GM18517 (cell line): Measurements from ENCODE around the gene GCSAML.

Experiments
- ATAC-seq: cut with Tn5 transposase; IDR thresholded peaks from one replicate; pipeline ENCODE4 v1.9.1; 2021; ENCODE audit warnings: mild to moderate bottlenecking, moderate library complexity; ENCODE audit not compliant: unreplicated experiment

The GCSAML gene

GRCh38 chr1:247562198-247562597, 13.3 kb downstream of the GCSAML start:
- ATAC-seq = no peak

- no peak for ATAC-seq
These were observed 25.3 kb downstream of the GCSAML start for GRCh38 chr1:247574236-247574635.

GRCh38 chr1:247574664-247575063, 25.7 kb downstream of the GCSAML start:
- ATAC-seq = no peak

- ATAC-seq = no peak
These were observed 27.6 kb downstream of the GCSAML start for GRCh38 chr1:247576514-247576913.

- no peak for ATAC-seq
These were observed 30.1 kb downstream of the GCSAML start for GRCh38 chr1:247578946-247579460.

- ATAC-seq = no peak
These were observed 39.1 kb downstream of the GCSAML start, which contains the start of gene OR2G2 for GRCh38 chr1:247588060-247588459. OR2G2 (plus strand) TSS chr1:247588360; CDS start chr1:247588360, 0 bp downstream.

GRCh38 chr1:247605286-247605685, 56.4 kb downstream of the GCSAML start, which contains the start of gene OR2G3:
OR2G3 (plus strand) TSS chr1:247605586; CDS start chr1:247605586, 0 bp downstream.
- no peak for ATAC-seq

- ATAC-seq = no peak
These were observed 64.5 kb downstream of the GCSAML start for GRCh38 chr1:247613405-247613804.

GRCh38 chr1:247614625-247615024, 65.7 kb downstream of the GCSAML start:
- no peak for ATAC-seq
